ENCODE results near the gene ARHGAP15.

ARHGAP15 gene

DNA sequence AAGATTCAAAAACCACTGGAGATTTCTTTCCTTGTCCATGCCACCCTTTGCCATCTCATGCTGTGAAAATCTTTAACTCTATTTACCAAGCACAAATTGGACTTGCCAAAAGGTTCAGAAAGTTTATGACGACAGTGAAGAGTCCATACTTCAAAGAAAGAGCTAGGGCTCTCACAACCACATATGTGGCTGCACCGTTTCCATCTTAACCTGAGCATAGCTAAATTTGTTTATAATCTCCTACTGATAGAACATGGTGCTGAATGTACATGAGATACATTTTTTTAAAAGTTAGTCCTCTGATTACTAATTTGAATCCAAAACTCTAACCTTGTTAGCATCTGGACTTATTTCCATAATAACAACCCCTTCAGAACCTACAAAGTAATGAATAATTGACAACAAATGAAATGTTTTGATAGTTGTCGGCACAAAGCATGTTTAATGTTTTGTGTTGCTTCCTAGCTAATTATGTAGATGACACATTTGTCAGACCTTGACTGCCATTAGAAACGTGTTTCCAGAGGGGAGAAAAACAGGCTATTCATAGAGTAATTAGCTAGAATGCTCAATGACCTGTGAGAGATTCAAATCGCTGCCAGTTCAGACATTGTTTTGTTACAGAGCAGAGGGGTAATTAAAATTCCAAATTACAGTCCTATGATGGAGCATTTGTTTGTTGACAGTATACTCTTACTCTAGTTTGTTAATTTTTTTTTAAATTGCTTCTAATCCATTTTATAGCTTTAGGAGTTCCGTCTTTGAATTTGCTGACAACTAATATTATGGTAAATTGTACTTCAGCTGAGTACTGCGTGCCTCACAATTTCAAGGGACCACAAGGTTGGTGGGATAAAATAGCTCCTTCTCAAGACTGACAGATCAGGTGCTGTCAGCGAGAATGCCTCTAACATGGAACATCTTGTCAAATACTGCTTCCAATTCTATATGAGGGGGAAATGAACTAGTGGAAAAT, 31.8 kb downstream of the ARHGAP15 start:
- H3K36me3 ChIP-seq (ENCODE audit: insufficient read depth, insufficient read length, low read length), result no peaks in the 10 kb centered on the region
- H3K4me1 ChIP-seq (ENCODE audit: insufficient read depth, insufficient read length), result no peaks in the 10 kb centered on the region
- H3K27me3 ChIP-seq (ENCODE audit: insufficient read depth, insufficient read length), result no peaks in the 10 kb centered on the region
- H3K4me3 ChIP-seq (ENCODE audit: insufficient read length, low read depth), result no peak overlapping the region
- H3K9me3 ChIP-seq (ENCODE audit: insufficient read depth, low read length), result no peaks in the 10 kb centered on the region
- DNase-seq (ENCODE audit: low read depth, low spot score), result no peak
- TF ChIP-seq ZNF274 (IDR thresholded peaks at IDR 0.05; ENCODE audit: low read depth, low read length), result no peak
- TF ChIP-seq YY1 (IDR thresholded peaks at IDR 0.05; ENCODE audit: insufficient read depth, insufficient read length), result no peak
- TF ChIP-seq SUZ12 (IDR thresholded peaks at IDR 0.05; ENCODE audit: extremely low read depth, insufficient read depth, insufficient read length), result no peak
- H3K9ac ChIP-seq (ENCODE audit: insufficient read length, low read depth), result no peak overlapping the region

DNA sequence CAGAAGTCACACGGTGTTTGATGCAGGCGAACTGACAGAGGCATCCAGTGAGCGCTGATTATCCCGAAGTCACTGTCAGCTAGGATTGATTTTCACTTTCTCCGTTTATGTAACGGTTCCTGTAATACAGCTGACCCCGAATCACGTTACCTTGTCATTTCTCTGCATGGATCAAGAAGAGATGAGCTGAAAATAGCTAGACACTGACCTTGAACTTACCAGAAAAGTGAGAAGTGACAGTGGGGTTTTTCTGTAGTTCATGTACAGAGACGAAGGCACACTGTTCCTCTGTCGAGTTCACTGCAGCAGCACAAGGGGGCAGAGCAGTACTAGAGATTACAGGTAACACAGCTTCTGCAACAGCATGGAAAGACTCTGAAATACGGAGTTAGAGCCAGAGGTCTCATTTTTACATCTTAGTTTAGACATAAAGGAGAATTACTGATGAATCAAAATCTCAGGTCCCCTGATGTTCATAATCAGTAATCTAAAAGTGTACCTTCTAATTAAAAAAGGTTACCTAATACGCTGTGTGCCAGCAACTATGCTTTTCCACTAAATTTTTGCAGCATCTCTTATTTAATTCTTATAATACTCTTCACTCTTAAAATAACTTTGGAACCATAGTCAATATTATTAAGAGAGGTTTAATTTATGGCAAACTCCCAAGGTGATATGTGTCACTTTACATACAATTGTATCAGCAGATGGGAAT, 33.1 kb downstream of the ARHGAP15 start:
- no peaks in the 10 kb centered on the region for H3K36me3 ChIP-seq (ENCODE audit: insufficient read depth, insufficient read length, low read length)
- H3K4me3 ChIP-seq (ENCODE audit: insufficient read length, low read depth), result no peak overlapping the region
- H3K9ac ChIP-seq (ENCODE audit: insufficient read length, low read depth), result no peak overlapping the region
- H3K4me1 ChIP-seq (ENCODE audit: insufficient read depth, insufficient read length), result no peaks in the 10 kb centered on the region
- DNase-seq (ENCODE audit: low read depth, low spot score), result peak; percentile 46
- H3K27me3 ChIP-seq (ENCODE audit: insufficient read depth, insufficient read length), result no peaks in the 10 kb centered on the region
- TF ChIP-seq ZNF274 (IDR thresholded peaks at IDR 0.05; ENCODE audit: low read depth, low read length) (no peak), YY1 (IDR thresholded peaks at IDR 0.05; ENCODE audit: insufficient read depth, insufficient read length) (no peak), SUZ12 (IDR thresholded peaks at IDR 0.05; ENCODE audit: extremely low read depth, insufficient read depth, insufficient read length) (no peak)
- no peaks in the 10 kb centered on the region for H3K9me3 ChIP-seq (ENCODE audit: insufficient read depth, low read length)

DNA sequence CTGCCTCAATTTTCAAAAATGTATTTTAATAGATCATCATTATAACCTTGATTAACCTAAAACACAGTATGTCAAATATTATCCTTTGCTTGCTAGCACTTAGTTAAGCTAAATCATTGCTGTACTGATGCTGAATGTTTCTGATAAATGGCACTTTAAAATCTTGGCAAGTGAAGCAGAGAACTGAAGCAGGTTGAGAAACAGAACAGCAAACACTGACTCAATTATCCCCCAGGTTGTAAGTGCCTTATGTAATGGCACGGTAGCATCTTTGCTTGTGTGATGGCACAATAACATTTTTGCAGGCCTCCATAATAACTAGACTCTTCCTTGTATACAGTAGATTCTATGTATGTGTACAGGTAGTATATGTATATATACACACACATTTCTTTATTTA, 33.8 kb downstream of the ARHGAP15 start:
- H3K4me1 ChIP-seq (ENCODE audit: insufficient read depth, insufficient read length), result no peaks in the 10 kb centered on the region

DNA sequence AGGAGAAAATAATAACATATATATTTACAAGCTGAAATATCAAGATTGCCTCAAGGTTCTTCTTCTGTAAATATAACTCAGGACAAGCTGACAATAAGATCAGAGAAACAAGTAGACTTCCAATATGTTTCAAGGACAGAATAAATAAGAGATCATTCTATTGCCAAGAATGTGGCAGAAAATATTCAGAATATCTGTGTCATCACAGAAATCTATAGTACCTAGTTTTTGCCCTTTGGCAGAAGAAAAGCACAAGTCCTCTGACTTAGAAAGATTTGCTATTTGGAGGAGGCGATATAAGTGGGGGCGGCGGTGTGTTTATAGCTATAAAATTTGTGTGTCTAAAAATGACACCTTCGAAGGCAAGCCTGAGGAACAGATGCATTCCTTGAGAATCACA, 34.3 kb downstream of the ARHGAP15 start:
- DNase-seq (ENCODE audit: low read depth, low spot score), result no peak
- no peak overlapping the region for H3K4me3 ChIP-seq (ENCODE audit: insufficient read length, low read depth)
- no peaks in the 10 kb centered on the region for H3K4me1 ChIP-seq (ENCODE audit: insufficient read depth, insufficient read length)
- H3K27me3 ChIP-seq (ENCODE audit: insufficient read depth, insufficient read length), result no peaks in the 10 kb centered on the region
- TF ChIP-seq ZNF274 (IDR thresholded peaks at IDR 0.05; ENCODE audit: low read depth, low read length) (no peak), SUZ12 (IDR thresholded peaks at IDR 0.05; ENCODE audit: extremely low read depth, insufficient read depth, insufficient read length) (no peak), YY1 (IDR thresholded peaks at IDR 0.05; ENCODE audit: insufficient read depth, insufficient read length) (no peak)
- H3K9me3 ChIP-seq (ENCODE audit: insufficient read depth, low read length), result no peaks in the 10 kb centered on the region
- no peak overlapping the region for H3K9ac ChIP-seq (ENCODE audit: insufficient read length, low read depth)
- H3K36me3 ChIP-seq (ENCODE audit: insufficient read depth, insufficient read length, low read length), result no peaks in the 10 kb centered on the region

More for the DNA sequence above, 33.8 kb downstream of the ARHGAP15 start:
- DNase-seq (ENCODE audit: low read depth, low spot score), result no peak
- H3K4me3 ChIP-seq (ENCODE audit: insufficient read length, low read depth), result no peak overlapping the region
- no peak overlapping the region for H3K9ac ChIP-seq (ENCODE audit: insufficient read length, low read depth)
- no peaks in the 10 kb centered on the region for H3K9me3 ChIP-seq (ENCODE audit: insufficient read depth, low read length)
- no peaks in the 10 kb centered on the region for H3K36me3 ChIP-seq (ENCODE audit: insufficient read depth, insufficient read length, low read length)
- TF ChIP-seq ZNF274 (IDR thresholded peaks at IDR 0.05; ENCODE audit: low read depth, low read length) (no peak), SUZ12 (IDR thresholded peaks at IDR 0.05; ENCODE audit: extremely low read depth, insufficient read depth, insufficient read length) (no peak), YY1 (IDR thresholded peaks at IDR 0.05; ENCODE audit: insufficient read depth, insufficient read length) (no peak)
- H3K27me3 ChIP-seq (ENCODE audit: insufficient read depth, insufficient read length), result no peaks in the 10 kb centered on the region

DNA sequence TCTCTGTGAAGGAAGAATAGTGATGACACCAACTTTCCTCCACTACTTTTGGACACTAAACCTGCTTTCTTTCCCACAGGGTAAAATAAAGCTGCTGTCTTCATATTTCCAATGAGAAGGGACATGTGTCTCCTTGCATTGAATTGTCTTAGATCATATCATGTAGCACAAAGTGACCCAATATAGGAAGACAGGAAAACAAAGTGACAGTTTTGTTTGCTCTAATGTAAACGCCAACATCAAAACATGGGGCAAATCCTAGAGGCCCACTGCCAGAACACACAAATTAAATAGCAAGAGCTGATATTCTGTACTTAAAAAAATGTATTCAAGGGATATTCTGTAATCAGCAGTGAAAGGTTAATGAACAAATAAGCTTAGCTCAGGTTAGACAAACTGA, 36.1 kb downstream of the ARHGAP15 start:
- Histone ChIP-seq H3K36me3 (ENCODE audit: insufficient read depth, insufficient read length, low read length) (no peaks in the 10 kb centered on the region), H3K27me3 (ENCODE audit: insufficient read depth, insufficient read length) (no peaks in the 10 kb centered on the region), H3K9me3 (ENCODE audit: insufficient read depth, low read length) (no peaks in the 10 kb centered on the region), H3K4me3 (ENCODE audit: insufficient read length, low read depth) (no peak overlapping the region), H3K4me1 (ENCODE audit: insufficient read depth, insufficient read length) (no peaks in the 10 kb centered on the region), H3K9ac (ENCODE audit: insufficient read length, low read depth) (no peak overlapping the region)
- DNase-seq (ENCODE audit: low read depth, low spot score), result no peak
- no peak for TF ChIP-seq ZNF274 (IDR thresholded peaks at IDR 0.05; ENCODE audit: low read depth, low read length)
- TF ChIP-seq SUZ12 (IDR thresholded peaks at IDR 0.05; ENCODE audit: extremely low read depth, insufficient read depth, insufficient read length), result no peak
- TF ChIP-seq YY1 (IDR thresholded peaks at IDR 0.05; ENCODE audit: insufficient read depth, insufficient read length), result no peak

DNA sequence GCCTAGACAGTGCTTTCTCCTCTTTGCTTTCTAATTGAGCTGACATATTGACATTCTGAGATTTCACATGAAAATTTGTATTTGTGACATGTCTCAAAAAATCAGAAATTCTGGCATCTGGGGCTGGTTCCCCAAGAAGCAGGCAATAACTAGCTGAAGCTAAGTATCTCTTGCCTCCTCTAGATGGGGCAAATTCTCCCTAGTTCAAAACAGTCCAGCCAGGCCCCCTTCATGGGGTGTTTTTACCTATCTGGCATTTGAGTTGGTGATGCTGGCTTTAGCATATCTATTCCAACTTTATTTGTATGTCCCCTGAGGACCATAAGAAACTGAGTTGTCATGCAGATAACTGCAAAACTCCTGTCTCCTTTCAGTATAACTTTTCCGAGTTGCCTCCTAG, 39.9 kb downstream of the ARHGAP15 start:
- H3K4me1 ChIP-seq (ENCODE audit: insufficient read depth, insufficient read length), result no peaks in the 10 kb centered on the region
- TF ChIP-seq YY1 (IDR thresholded peaks at IDR 0.05; ENCODE audit: insufficient read depth, insufficient read length) (no peak), ZNF274 (IDR thresholded peaks at IDR 0.05; ENCODE audit: low read depth, low read length) (no peak), SUZ12 (IDR thresholded peaks at IDR 0.05; ENCODE audit: extremely low read depth, insufficient read depth, insufficient read length) (no peak)
- no peaks in the 10 kb centered on the region for H3K9me3 ChIP-seq (ENCODE audit: insufficient read depth, low read length)
- no peaks in the 10 kb centered on the region for H3K36me3 ChIP-seq (ENCODE audit: insufficient read depth, insufficient read length, low read length)
- H3K9ac ChIP-seq (ENCODE audit: insufficient read length, low read depth), result no peak overlapping the region
- H3K27me3 ChIP-seq (ENCODE audit: insufficient read depth, insufficient read length), result no peaks in the 10 kb centered on the region
- no peak overlapping the region for H3K4me3 ChIP-seq (ENCODE audit: insufficient read length, low read depth)
- DNase-seq (ENCODE audit: low read depth, low spot score), result no peak

DNA sequence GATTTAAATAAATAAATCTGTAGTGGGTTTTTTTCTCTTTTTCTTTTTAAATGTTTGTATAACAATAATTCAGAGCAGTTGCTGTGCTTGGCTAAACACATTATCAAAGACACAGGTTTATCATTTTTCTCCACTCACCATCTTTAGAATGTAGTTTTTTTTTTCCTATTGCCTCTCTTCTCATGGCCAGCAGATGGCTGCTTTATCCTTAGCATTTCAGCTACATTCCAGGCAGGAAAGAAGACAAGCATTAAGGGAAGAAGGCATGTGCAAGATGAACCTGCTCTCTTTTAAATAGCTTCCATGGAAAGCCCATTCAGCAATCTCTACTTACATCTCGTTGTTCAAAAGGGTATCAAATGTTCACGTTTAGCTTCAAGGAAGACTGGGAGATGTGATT, 42.6 kb downstream of the ARHGAP15 start:
- no peak for DNase-seq (ENCODE audit: low read depth, low spot score)
- no peak overlapping the region for H3K4me3 ChIP-seq (ENCODE audit: insufficient read length, low read depth)
- TF ChIP-seq ZNF274 (IDR thresholded peaks at IDR 0.05; ENCODE audit: low read depth, low read length), result no peak
- no peak for TF ChIP-seq YY1 (IDR thresholded peaks at IDR 0.05; ENCODE audit: insufficient read depth, insufficient read length)
- no peak for TF ChIP-seq SUZ12 (IDR thresholded peaks at IDR 0.05; ENCODE audit: extremely low read depth, insufficient read depth, insufficient read length)
- H3K27me3 ChIP-seq (ENCODE audit: insufficient read depth, insufficient read length), result no peaks in the 10 kb centered on the region
- H3K9me3 ChIP-seq (ENCODE audit: insufficient read depth, low read length), result no peaks in the 10 kb centered on the region
- H3K9ac ChIP-seq (ENCODE audit: insufficient read length, low read depth), result no peak overlapping the region
- no peaks in the 10 kb centered on the region for H3K4me1 ChIP-seq (ENCODE audit: insufficient read depth, insufficient read length)
- no peaks in the 10 kb centered on the region for H3K36me3 ChIP-seq (ENCODE audit: insufficient read depth, insufficient read length, low read length)

Measured in NT2/D1 (cell line).